Measurements from ENCODE around the gene TNNI3K.

Gene TNNI3K

GRCh38 chr1:74505928-74506710, 270.9 kb downstream of the TNNI3K start:
- no peak for DNase-seq

- no peak for DNase-seq
Observed at GRCh38 chr1:74508449-74508848, 273.3 kb downstream of the TNNI3K start.

GRCh38 chr1:74512170-74512915, 277.2 kb downstream of the TNNI3K start, which contains the start of gene LRRC53:
LRRC53 (minus strand) TSS chr1:74512611; CDS start chr1:74483349, 29,262 bp downstream.
- no peak for DNase-seq

DNA sequence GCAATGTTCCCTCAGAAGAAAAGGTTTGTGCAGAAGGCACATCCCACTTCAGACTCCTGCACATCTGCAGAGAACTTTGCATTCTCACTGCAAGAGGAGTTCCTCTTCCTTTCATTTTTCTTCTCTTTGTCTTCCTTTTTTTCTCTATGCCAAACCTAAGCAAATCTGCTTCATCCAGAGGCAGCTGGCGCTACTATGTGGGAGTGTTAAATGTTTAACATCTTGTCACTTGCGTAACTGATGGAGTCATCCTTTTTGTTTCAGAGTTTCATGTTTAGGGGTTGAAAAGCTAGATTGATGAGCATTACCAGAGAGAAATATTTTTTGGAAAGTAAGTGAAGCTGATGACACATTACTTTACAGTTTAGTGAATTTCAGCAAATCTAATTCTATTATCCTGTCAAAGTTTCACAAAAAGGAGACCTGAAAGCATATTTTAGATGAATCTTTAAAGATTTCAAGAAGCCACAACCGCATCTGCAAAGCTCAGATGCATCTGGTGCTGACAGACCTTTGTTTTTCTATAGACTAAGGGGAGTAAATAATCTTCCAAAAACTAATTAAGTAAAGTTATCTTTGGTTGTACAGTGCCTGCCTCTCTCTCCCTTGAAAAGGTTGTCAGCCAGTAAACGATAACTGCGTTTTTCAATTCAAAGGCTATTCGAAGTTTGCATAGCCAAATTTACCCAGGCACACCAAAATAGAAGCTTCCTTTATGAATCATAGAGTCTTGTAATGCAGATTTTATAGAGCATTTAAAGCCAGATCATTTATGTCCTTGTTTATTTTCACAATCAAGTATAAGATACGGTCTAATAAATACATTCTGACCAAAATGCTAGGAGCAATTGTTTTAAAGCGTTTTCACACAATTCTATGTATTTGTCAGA, 278.5 kb downstream of the TNNI3K start:
- no peak for DNase-seq

GRCh38 chr1:74517599-74518051, 282.4 kb downstream of the TNNI3K start:
- DNase-seq = no peak

DNA sequence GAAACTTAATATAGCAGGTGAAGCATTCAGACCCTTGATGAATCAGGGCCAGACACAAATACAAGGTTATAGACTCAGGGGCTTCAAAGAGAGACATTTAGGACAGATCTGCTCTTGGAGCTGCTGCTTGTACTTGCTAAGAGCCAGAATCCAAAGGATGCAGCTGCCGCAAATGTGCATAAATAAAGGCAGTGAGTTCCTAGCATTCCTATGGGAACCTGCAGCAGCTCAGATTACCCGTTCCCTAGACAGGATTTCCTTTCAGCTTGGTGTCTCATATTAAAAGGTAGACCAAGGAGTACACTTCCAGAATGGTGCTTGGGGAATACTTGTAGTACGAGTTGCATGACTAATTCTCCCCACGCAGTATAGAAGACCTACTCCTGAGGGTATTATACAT, 287.0 kb downstream of the TNNI3K start:
- DNase-seq = no peak

- no peak for DNase-seq
Observed at GRCh38 chr1:74523873-74524480, 288.8 kb downstream of the TNNI3K start.

DNA sequence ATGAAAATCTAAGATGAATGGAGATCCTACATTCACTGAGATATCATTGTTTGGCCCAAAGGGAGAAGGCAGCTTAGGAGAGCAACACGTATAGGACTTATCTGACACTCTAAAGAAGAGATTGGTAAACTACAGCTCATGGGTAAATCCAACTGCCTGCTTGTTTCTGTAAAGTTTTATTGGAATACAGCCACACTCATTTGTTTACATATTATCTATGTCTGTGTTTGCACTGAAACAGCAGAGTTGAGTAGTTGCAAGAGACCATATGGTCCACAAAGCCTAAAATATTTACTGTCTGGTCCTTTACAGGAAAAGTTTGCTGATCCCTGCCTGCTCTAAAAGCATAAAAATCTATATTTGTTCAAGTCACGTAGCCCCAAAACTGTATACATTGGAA, 291.5 kb downstream of the TNNI3K start:
- no peak for DNase-seq

DNA sequence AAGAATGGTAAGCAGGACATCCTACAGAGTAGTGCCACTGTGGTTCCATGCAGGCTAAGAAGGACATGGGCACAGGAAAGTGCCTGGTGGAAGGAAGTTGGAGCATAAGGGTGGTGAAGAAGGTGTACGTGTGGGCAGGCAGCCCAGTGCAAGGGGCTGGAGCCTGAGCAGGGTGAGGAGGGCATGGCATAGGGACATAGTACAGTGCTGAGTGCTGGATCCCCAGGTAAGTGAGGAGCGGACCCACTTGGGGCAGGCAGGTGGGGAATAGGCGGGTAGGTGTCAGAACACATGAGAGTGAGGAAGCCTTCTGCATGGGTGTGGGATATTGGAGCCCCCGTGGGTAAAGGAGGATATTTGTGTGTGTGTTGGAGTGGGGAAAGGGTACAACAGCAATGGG, 292.9 kb downstream of the TNNI3K start:
- DNase-seq = no peak

DNA sequence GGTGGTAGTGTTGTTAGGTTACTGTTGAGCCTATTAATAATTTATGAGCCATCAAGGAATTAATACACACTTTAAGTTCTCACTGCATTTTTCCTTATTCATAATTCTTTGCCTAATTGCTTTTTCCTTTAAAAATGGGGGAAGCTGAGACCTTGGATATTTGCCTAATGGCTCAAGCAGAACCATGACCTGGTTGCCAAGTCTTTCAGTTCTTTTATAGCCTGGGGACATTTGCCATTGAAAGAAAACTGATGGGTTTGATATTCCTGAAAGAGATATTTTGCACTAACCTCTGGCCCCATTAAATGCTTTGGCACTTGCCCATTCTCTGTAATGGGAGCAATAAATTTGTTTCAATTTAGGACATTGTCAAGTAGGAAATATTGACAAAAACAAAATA, 295.7 kb downstream of the TNNI3K start:
- no peak for DNase-seq

DNA sequence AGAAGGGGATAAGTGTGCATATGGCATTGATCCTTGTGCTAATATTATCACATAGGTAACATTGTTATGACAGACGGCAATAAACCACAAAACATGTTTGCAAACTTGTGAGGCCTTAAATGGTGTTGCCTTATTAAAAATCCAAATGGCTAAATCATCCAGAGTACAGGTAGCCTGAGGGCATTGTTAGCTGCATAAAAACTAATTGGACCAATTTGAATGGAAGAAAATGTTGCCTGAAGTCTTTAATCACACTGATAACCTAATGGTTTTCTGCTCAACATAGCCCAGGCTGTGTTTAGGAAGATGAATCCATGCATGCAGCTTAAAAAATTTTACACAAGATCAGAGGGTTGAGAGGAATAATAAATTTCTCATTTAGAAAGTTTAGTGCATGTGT, 296.6 kb downstream of the TNNI3K start:
- DNase-seq = no peak

- no peak for DNase-seq
Observed at GRCh38 chr1:74534241-74534640, 299.1 kb downstream of the TNNI3K start.

DNA sequence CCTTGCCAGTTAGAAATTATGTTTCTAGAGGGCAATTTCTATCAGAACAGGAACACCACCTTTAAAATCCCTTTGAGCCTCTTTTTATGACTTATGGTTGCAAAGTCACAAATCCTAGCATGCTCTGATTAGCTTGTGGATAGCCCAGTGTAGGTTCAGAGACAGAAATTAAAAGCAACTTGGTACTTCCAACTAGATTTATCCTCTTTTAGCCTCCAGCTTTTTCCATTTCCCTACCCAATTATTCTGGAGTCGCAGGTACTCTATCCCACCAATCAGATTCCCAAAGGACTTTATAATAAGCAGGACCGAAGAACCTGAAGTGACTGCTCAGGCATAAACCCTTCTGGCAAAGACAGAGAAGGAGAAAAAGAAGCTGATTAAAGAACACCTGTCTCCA, 310.6 kb downstream of the TNNI3K start:
- DNase-seq = no peak

DNA sequence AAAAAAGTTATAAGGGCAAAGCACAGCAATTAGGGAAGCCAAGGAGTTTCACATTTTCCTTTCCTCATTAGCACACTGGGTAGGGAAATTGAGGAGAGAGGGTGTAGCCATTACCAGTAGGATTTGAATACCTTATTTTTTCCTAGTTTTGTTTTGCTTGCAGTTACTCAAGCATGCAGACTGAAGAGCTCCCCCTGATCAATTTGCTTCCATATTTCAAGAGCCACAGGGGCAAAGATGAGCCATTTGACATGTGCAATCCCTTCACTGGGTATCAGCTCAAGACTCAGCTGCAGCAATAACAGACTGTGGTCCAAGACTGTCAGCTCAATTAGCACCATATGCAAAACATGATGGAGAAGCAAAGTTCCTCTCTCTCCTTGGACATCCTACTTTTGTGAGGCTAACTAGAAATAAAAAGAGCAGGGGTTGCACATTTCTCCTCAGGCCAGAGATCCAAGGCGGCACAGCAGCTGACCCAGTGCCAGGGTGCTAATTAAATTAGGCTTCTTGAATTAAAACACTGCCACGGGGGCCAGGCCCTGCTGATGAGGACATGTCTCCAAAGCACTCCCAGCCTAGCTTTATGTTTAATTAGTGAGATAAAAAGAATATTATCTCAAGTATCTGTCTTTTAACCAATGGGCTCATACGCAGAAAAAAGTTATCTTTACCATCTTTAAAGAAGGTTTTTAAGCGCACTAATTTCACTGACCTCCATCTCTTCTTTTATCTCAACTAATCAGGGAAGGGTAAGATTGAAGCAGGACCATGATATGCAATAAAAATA, 314.0 kb downstream of the TNNI3K start:
- no peak for DNase-seq

DNA sequence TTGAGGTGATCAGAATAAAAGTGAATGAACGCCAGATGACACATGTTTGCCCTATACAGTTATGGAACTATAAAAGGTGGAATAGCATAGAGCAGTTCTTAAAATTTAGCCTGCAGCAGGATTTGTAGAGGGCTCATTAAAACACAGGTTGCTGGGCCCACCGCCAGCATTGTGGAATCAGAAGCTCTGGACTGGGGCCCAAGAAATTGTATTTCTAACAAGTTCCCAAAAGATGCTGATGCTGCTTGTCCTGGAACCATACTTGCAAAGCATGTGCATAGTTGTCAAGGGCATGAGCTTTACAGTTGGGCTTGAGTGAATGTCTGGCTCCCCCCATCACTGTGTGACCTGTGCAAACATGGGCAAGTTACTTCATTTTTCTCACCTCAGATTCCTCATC, 314.7 kb downstream of the TNNI3K start:
- no peak for DNase-seq

- no peak for DNase-seq
Observed at GRCh38 chr1:74570797-74571492, 335.8 kb downstream of the TNNI3K start.

GRCh38 chr1:74571493-74571800, 336.3 kb downstream of the TNNI3K start:
- DNase-seq = no peak

DNA sequence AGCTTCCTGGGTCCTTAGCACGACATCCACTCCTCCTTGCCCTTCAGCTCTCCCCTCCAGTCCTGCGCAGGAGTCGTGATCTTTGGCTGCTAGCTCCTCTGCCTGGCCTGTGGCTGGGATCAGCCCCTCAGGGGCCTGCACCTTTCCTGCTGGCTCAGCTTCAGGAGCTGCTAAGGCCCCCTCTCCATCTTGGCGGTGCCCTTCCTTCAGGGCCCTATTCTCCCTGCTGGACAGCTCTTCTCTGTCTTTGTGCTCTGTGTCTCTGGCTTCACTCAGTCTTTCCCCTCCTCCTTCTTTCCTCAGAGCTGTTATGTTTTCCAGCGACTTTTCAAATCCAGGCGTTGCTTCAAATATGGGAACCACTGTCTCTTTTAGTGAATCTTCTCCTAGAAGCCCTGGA, 336.7 kb downstream of the TNNI3K start:
- no peak for DNase-seq

DNA sequence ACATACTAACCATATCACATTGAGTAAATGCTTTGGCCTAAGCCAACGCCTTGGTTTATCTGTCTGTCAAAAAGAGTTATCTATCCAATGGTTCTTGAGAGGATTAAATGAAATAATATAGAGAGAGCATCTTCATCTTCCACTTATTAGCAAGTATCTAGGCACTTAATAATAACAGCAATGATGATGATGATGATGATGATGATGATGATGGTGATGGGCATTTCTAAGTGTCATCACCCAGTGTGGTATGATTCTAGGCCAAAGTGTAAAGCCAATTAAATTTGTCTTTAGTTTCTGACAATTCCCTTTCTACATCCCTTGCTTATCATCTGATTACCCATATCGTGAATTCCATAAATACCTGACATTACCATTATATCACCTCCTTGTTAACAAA, 342.9 kb downstream of the TNNI3K start:
- no peak for DNase-seq

DNA sequence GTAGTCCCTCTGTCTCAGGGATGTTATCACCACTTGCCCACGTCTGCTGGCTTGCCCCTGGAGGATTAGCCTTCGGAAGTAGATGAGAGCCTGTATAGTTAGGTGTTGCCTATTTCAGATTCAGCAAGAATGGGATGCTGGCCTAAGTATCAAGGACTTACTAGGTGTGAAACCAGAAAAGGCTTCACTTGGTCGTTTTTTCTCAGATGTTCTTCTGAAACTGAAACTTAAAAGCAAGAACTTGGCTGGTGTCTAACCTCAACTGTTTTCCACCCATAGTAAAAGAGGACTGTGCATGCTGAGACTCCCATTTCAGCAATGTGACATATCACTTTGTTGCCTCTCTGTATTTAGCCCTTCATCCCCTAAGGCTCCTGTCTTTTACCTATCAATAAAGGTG, 344.2 kb downstream of the TNNI3K start:
- DNase-seq = no peak

DNA sequence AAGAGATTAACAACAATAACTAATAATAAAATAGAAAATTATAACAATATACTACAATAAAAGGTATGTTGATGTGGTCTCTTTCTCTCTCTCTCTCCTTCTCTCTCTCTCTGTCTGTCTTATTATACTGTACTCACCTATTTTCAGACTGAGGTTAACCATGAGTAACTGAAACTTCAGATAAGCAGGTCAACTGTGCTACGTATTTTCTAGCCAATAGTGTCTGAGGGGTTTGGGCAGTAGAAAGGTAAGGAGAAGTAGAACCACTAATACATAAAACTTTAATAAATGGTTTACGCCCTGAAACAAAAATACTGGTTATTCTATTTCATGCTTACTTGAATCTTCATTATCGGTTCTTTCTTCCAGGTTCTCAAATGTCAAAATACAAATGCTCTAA, 348.2 kb downstream of the TNNI3K start:
- no peak for DNase-seq

- no peak for DNase-seq
Observed at GRCh38 chr1:74584185-74584584, 349.0 kb downstream of the TNNI3K start.
